GM12878 (cell line): Measurements from ENCODE around the gene MVB12B. TPM values are rescaled to one million over a fixed set of nuclear protein-coding genes. Genes with fewer than 3 reads are reported as not detected.

Source experiments
- ATAC-seq: fragments of 200-7000 bp; cut with Tn5 transposase; 3 replicates; pipeline ENCODE4 v1.9.1; 2020; ENCODE audit warnings: mild to moderate bottlenecking, moderate library complexity
- BruUV-seq: library from RNA; stranded (reverse); fragments of 400-500 nt; replicated peaks from 2 replicates; lab custom pipeline; 2021; lab: Mats Ljungman, UMichigan
- CTCF ChIA-PET: fragments of 300-600 bp; sonication (Branson Sonifier 250); formaldehyde crosslinking; extraction: SDS; loops from one replicate; lab custom pipeline; 2021; ENCODE audit warnings: inconsistent platforms; lab: Yijun Ruan, JAX
- POLR2A ChIA-PET: fragments of 350-600 bp; formaldehyde crosslinking; extraction: SDS; loops from one replicate; lab custom pipeline; 2021; ENCODE audit warnings: inconsistent platforms; lab: Charles Lee
- RAD21 ChIA-PET: fragments of 300-600 bp; sonication (Branson Sonifier 250); formaldehyde crosslinking; loops from one replicate; lab custom pipeline; 2023; ENCODE audit warnings: antibody characterized with exemption; ENCODE audit not compliant: unreplicated experiment; lab: Charles Lee
- SMC1A ChIA-PET: fragments of 300-600 bp; sonication (Branson Sonifier 250); formaldehyde crosslinking; loops from one replicate; lab custom pipeline; 2023; ENCODE audit not compliant: unreplicated experiment, uncharacterized antibody; lab: Charles Lee
- DNase-seq: peaks from one replicate; pipeline ENCODE4 v3.0.0-alpha.2; 2011; ENCODE audit warnings: low read depth, low spot score
- FAIRE-seq: peaks from 3 replicates; lab custom pipeline; 2011; peaks lifted over from hg19 to GRCh38; lab: Jason Lieb, UNC
- H2AFZ ChIP-seq: 2 replicates; pipeline ENCODE4 v1.6.0; 2011; ENCODE audit warnings: low read depth, low read length, control low read depth; ENCODE audit not compliant: control insufficient read depth
- H3K27ac ChIP-seq: 2 replicates; pipeline ENCODE4 v1.5.1; 2011; ENCODE audit warnings: control low read depth; ENCODE audit not compliant: control insufficient read depth, insufficient read depth
- H3K27me3 ChIP-seq, 2 experiments: replicated peaks in 1 of 2; 2 replicates each; pipeline versions ENCODE4 v1.6.0 to v1.6.1; 2011; ENCODE audit warnings: low read length in 1 of 2; ENCODE audit not compliant: control insufficient read depth in 2 of 2, insufficient read depth in 2 of 2
- H3K36me3 ChIP-seq, 2 experiments: 2 replicates each; pipeline ENCODE4 v1.5.1; 2011; ENCODE audit warnings: low read length in 1 of 2; ENCODE audit not compliant: control insufficient read depth in 2 of 2, insufficient read depth in 2 of 2
- H3K4me1 ChIP-seq: 2 replicates; pipeline ENCODE4 v1.6.1; 2011; ENCODE audit warnings: mild to moderate bottlenecking, low read length, moderate library complexity, mixed read lengths; ENCODE audit not compliant: control insufficient read depth, insufficient read depth
- H3K4me2 ChIP-seq: 2 replicates; pipeline ENCODE4 v1.6.0; 2011; ENCODE audit warnings: control low read depth; ENCODE audit not compliant: control insufficient read depth, insufficient read depth
- H3K4me3 ChIP-seq: fragments of 200-600 bp; sonication (generic); 2 replicates; pipeline ENCODE4 v1.5.1; 2016
- H3K79me2 ChIP-seq: 2 replicates; pipeline ENCODE4 v1.6.0; 2011; ENCODE audit warnings: low read length; ENCODE audit not compliant: control insufficient read depth, insufficient read depth
- H3K9ac ChIP-seq: 2 replicates; pipeline ENCODE4 v1.8.0; 2011; ENCODE audit warnings: low read length, control low read depth, mixed read lengths; ENCODE audit not compliant: control insufficient read depth, insufficient read depth
- H3K9me3 ChIP-seq: replicated peaks from 3 replicates; pipeline ENCODE4 v1.5.1; 2011; ENCODE audit warnings: mild to moderate bottlenecking, low read length; ENCODE audit not compliant: control insufficient read depth, insufficient read depth
- H4K20me1 ChIP-seq: 2 replicates; pipeline ENCODE4 v1.6.0; 2011; ENCODE audit not compliant: control insufficient read depth, insufficient read depth
- KLF5 ChIP-seq: fragments of 450-650 bp; IDR thresholded peaks from 2 replicates; pipeline ENCODE4 v1.6.1; 2014; ENCODE audit warnings: mild to moderate bottlenecking; ENCODE audit not compliant: partially characterized antibody
- LARP7 ChIP-seq: fragments of 450-650 bp; IDR thresholded peaks from 2 replicates; pipeline ENCODE4 v1.6.1; 2017; ENCODE audit warnings: mild to moderate bottlenecking
- MEF2A ChIP-seq: IDR thresholded peaks from 2 replicates; pipeline ENCODE4 v1.6.1; 2011; ENCODE audit warnings: low read depth, mild to moderate bottlenecking, low read length, moderate library complexity; ENCODE audit not compliant: insufficient read depth
- MTA3 ChIP-seq: IDR thresholded peaks from 2 replicates; pipeline ENCODE4 v1.6.1; 2012; ENCODE audit warnings: low read length, inconsistent platforms, borderline replicate concordance
- PKNOX1 ChIP-seq: fragments of 450-650 bp; IDR thresholded peaks from 2 replicates; pipeline ENCODE4 v1.6.1; 2016; ENCODE audit warnings: mild to moderate bottlenecking
- RELA ChIP-seq: fragments of 450-650 bp; IDR thresholded peaks from 2 replicates; pipeline ENCODE4 v1.8.0; 2014; ENCODE audit warnings: borderline replicate concordance; ENCODE audit not compliant: partially characterized antibody
- REST ChIP-seq: IDR thresholded peaks from 2 replicates; pipeline ENCODE4 v1.6.1; 2012; ENCODE audit warnings: mild to moderate bottlenecking, low read depth, low read length
- RFX5 ChIP-seq: IDR thresholded peaks from 2 replicates; pipeline ENCODE4 v1.6.1; 2011; ENCODE audit warnings: low read depth, low read length, improper control_type of control experiment
- SPI1 ChIP-seq: IDR thresholded peaks from 2 replicates; pipeline ENCODE4 v1.6.1; 2011; ENCODE audit warnings: low read depth, mild to moderate bottlenecking, low read length, moderate library complexity, borderline replicate concordance; ENCODE audit not compliant: insufficient read depth
- TCF3 ChIP-seq: IDR thresholded peaks from 2 replicates; pipeline ENCODE4 v1.6.1; 2012; ENCODE audit warnings: low read depth, mild to moderate bottlenecking, low read length, borderline replicate concordance; ENCODE audit not compliant: insufficient read depth
- WGBS: methylation state at CpG from one replicate; pipeline ENCODE4 v1.1.6; 2016; ENCODE audit warnings: low lambda C conversion rate; ENCODE audit not compliant: insufficient replicate concordance, insufficient coverage; ENCODE audit errors: missing lambda C conversion rate; 5-methylcytosine and 5-hydroxymethylcytosine counted together
- in situ Hi-C: fragments of 300-500 bp; cut with MboI; formaldehyde crosslinking; loops from 9 replicates; pipeline ENCODE4 v1.14.3; 2018; ENCODE audit warnings: mixed read lengths
- intact Hi-C: fragments of 100-400 bp; cut with micrococcal nuclease; formaldehyde crosslinking; loops from one replicate; pipeline ENCODE4 v1.14.2; 2022; ENCODE audit not compliant: unreplicated experiment
- polyA plus RNA-seq, 11 experiments: library from polyadenylated mRNA; depleted of rRNA in 4 of 11; unstranded in 6 of 11; stranded (reverse) in 5 of 11; fragments of >200 nt; fragmentation: Nextera tagmentation in 4 of 11; fragmentation: Illumina TruSeq in 1 of 11; extraction: Ambion mirVana in 4 of 11; extraction: Trizol in 1 of 11; gene quantifications; 1 replicate in 1 of 11; 2 replicates in 10 of 11; pipeline versions ENCODE4 v1.2.1 to v1.2.3, GENCODE V29; 2011 to 2016; ENCODE audit warnings: inconsistent platforms in 2 of 11, missing spikeins in 2 of 11, low read depth in 1 of 11
- total RNA-seq, 4 experiments: library from RNA; depleted of rRNA in 3 of 4; stranded (reverse); fragments of >200 nt in 3 of 4; fragmentation: Illumina TruSeq in 1 of 4; extraction: Trizol in 1 of 4; gene quantifications; 2 replicates each; pipeline versions ENCODE4 v1.2.1 to v1.2.3, GENCODE V29; 2013 to 2021

MVB12B gene
- total and polyA plus RNA-seq, 10 of the 15 experiments (the other 5 are each of a cell fraction or from before 2014, with no cell fraction given), result 0.08 TPM; not detected in 9

- H3K9ac ChIP-seq, result no peak overlapping the region
- H3K4me1 ChIP-seq, result no peaks in the 10 kb centered on the region
- no peaks in the 10 kb centered on the region for H3K27me3 ChIP-seq
- H3K27ac ChIP-seq, result no peak overlapping the region
- ChIA-PET CTCF (interaction anchor here (0.5 kb wide), 1 partner anchor 362 kb away, joined by 5 read pairs; the partner anchor contains the start of gene ZBTB43), SMC1A (interaction anchor here (1.3 kb wide), 1 partner anchor 49 kb away, joined by 3 read pairs; no protein-coding TSS in a partner anchor), POLR2A (no interaction called here), RAD21 (no interaction called here)
- no peak for TF ChIP-seq RELA
- TF ChIP-seq KLF5, result no peak
- TF ChIP-seq REST, result no peak
- no peak for TF ChIP-seq PKNOX1
- TF ChIP-seq TCF3, result no peak
- no peak for TF ChIP-seq MTA3
- TF ChIP-seq LARP7, result no peak
- no peak for TF ChIP-seq RFX5
- no peak for TF ChIP-seq MEF2A
- TF ChIP-seq SPI1, result no peak
- no peak overlapping the region for H3K4me2 ChIP-seq
- H3K9me3 ChIP-seq, result no peaks in the 10 kb centered on the region
- no peak overlapping the region for H3K4me3 ChIP-seq
- H2AFZ ChIP-seq, result no peak overlapping the region
- no peak for FAIRE-seq
- no peaks in the 10 kb centered on the region for H4K20me1 ChIP-seq
- H3K79me2 ChIP-seq, result no peaks in the 10 kb centered on the region
- BruUV-seq, result no TSS peak
- in situ Hi-C loops, result no loop called here
- DNase-seq, result no peak
- intact Hi-C loops, result no loop called here
- 44% methylated on average over 3 of the region's 3 CpGs for WGBS
- no peak for ATAC-seq
- H3K36me3 ChIP-seq, result no peaks in the 10 kb centered on the region
These were observed 116.5 kb downstream of the MVB12B start for GRCh38 chr9:126443144-126443543.
